ENCODE results near the gene PLEKHM1.

The PLEKHM1 gene

GRCh38 chr17:45425125-45425983 lies 65.2 kb downstream of the PLEKHM1 start:
- no peak for DNase-seq

GRCh38 chr17:45424769-45425124 lies 65.8 kb downstream of the PLEKHM1 start:
- no peak for DNase-seq

- DNase-seq, result no peak
Measured at GRCh38 chr17:45423975-45424335, 66.6 kb downstream of the PLEKHM1 start.

- DNase-seq, result no peak
Measured at GRCh38 chr17:45423304-45423974, 67.1 kb downstream of the PLEKHM1 start.

GRCh38 chr17:45414990-45415881 lies 75.3 kb downstream of the PLEKHM1 start:
- DNase-seq, result no peak

GRCh38 chr17:45413498-45413923 lies 77.0 kb downstream of the PLEKHM1 start:
- no peak for DNase-seq

GRCh38 chr17:45411348-45412105 lies 79.0 kb downstream of the PLEKHM1 start:
- DNase-seq, result no peak

- DNase-seq, result peak; percentile 57
Measured at GRCh38 chr17:45410144-45411091, 80.1 kb downstream of the PLEKHM1 start.

- DNase-seq, result no peak
Measured at GRCh38 chr17:45409659-45410076, 80.9 kb downstream of the PLEKHM1 start.

- no peak for DNase-seq
Measured at GRCh38 chr17:45408611-45409421, 81.7 kb downstream of the PLEKHM1 start.

- no peak for DNase-seq
Measured at GRCh38 chr17:45406107-45406506, 84.4 kb downstream of the PLEKHM1 start.

GRCh38 chr17:45405250-45406086 lies 85.1 kb downstream of the PLEKHM1 start:
- no peak for DNase-seq

- DNase-seq, result no peak
Measured at GRCh38 chr17:45404870-45405249, 85.7 kb downstream of the PLEKHM1 start.

GRCh38 chr17:45403906-45404490 lies 86.5 kb downstream of the PLEKHM1 start:
- DNase-seq, result no peak

GRCh38 chr17:45402916-45403315 lies 87.6 kb downstream of the PLEKHM1 start:
- no peak for DNase-seq

- no peak for DNase-seq
Measured at GRCh38 chr17:45398800-45399199, 91.7 kb downstream of the PLEKHM1 start.

GRCh38 chr17:45397796-45398195 lies 92.7 kb downstream of the PLEKHM1 start:
- DNase-seq, result no peak

GRCh38 chr17:45396496-45397205 lies 93.9 kb downstream of the PLEKHM1 start:
- DNase-seq, result no peak
